Astrocyte (in vitro differentiated cells and primary cell): Measurements from ENCODE around the gene CHMP4B.

Experiments used
- EZH2 ChIP-seq: IDR thresholded peaks from 2 replicates; pipeline ENCODE4 v1.6.1; 2012; ENCODE audit warnings: mild to moderate bottlenecking, low read length, inconsistent platforms; ENCODE audit not compliant: insufficient read depth
- TF ChIP-seq, protein P1 (sequence below): IDR thresholded peaks from 2 replicates; pipeline ENCODE4 v1.5.1; 2011; ENCODE audit warnings: low read depth, mild to moderate bottlenecking, inconsistent platforms, low read length, moderate library complexity; ENCODE audit not compliant: insufficient read depth

DNA sequence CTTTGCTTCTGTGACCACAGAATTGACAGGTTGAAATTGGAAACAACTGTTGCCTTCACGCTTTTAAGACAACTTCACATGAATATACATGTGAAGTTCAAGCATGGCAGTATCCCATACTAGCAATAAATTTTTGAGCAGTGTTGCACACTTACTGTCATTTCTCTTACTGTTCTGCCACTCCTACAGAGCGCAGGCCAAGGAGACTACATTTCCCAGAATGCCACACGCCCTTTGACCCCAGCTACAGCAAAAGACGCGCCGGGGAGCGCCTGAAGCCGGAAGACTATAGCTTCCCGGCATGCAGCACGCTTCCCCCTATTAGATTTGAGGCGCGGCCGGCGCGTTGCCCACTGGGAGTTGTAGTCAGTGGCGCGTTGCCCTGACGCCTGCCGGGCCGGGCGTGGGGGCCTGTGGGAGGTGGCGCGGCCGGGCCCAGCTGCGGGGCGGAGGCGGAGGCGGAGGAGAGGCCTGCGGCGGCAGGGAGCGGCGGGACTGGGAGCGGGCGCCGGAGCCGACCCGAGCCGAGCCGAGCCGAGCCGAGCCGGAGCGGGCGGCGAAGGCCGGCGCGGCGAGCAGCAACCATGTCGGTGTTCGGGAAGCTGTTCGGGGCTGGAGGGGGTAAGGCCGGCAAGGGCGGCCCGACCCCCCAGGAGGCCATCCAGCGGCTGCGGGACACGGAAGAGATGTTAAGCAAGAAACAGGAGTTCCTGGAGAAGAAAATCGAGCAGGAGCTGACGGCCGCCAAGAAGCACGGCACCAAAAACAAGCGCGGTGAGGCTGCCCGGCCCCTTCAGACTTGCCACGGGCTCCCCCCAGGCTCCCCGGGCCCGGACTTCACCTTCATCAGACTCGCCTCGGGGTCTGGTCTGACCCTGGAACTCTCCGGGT, at the start of gene CHMP4B:
- TF ChIP-seq, protein P1, sequence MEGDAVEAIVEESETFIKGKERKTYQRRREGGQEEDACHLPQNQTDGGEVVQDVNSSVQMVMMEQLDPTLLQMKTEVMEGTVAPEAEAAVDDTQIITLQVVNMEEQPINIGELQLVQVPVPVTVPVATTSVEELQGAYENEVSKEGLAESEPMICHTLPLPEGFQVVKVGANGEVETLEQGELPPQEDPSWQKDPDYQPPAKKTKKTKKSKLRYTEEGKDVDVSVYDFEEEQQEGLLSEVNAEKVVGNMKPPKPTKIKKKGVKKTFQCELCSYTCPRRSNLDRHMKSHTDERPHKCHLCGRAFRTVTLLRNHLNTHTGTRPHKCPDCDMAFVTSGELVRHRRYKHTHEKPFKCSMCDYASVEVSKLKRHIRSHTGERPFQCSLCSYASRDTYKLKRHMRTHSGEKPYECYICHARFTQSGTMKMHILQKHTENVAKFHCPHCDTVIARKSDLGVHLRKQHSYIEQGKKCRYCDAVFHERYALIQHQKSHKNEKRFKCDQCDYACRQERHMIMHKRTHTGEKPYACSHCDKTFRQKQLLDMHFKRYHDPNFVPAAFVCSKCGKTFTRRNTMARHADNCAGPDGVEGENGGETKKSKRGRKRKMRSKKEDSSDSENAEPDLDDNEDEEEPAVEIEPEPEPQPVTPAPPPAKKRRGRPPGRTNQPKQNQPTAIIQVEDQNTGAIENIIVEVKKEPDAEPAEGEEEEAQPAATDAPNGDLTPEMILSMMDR = no peak
- TF ChIP-seq EZH2 = no peak
